LoVo (cell line): ENCODE results near the gene EIF4A2.
"Not testable (repeated sequence)": the region's sequence is repeated elsewhere in the genome, so short reads cannot be mapped to it uniquely, and the experiment has no call there.

Experiments used
- DNase-seq: peaks from one replicate; pipeline ENCODE4 v3.0.0-alpha.2; 2016; ENCODE audit warnings: low spot score

EIF4A2 gene

GRCh38 chr3:186821429-186822387 lies 38.3 kb downstream of the EIF4A2 start:
- peak; percentile 47 for DNase-seq

DNA sequence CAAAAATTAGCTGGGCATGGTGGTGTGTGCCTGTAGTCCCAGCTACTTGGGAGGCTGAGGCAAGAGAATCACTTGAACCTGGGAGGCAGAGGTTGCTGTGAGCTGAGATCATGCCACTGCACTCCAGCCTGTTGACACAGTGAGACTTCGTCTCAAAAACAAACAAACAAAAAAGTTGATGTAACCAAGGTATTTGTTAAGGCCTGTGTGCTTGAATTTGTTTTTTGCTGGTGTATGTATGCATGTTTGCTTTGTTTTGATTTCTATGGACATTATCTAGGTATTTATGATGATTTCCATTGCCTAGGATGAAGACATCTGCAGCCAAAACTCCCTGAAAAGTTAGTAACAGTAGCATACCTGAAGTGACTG lies 39.0 kb downstream of the EIF4A2 start:
- DNase-seq = not testable (repeated sequence)

- DNase-seq = no peak
Observed at GRCh38 chr3:186823386-186823785, 40.0 kb downstream of the EIF4A2 start.

- no peak for DNase-seq
Observed at GRCh38 chr3:186824430-186825139, 41.2 kb downstream of the EIF4A2 start.

DNA sequence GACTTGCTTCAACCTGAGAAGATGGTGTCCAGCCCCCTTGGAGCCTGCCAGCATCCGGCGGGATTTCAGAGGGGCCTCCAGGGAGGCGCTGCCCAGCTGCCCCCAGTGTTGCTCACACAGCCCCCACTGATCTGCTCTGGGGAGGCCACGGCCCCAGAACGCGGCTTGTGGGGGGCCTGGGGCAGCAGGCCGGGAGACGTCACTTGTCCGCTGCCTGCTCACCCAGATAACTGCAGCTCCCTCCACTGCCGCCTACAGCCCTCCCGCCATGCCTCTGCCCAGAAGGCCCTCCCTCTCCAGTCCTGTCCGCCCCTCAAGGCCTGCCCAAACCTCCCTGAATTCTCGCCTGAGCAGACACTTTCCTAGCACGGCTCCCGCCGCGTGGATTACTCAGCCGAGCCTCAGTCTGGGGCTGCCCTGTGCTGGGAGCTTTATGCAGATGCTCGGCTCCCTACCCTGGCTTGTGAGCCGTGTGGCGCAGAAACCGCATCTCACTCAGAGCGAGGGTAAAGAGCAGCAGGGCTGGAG lies 42.0 kb downstream of the EIF4A2 start:
- no peak for DNase-seq

DNA sequence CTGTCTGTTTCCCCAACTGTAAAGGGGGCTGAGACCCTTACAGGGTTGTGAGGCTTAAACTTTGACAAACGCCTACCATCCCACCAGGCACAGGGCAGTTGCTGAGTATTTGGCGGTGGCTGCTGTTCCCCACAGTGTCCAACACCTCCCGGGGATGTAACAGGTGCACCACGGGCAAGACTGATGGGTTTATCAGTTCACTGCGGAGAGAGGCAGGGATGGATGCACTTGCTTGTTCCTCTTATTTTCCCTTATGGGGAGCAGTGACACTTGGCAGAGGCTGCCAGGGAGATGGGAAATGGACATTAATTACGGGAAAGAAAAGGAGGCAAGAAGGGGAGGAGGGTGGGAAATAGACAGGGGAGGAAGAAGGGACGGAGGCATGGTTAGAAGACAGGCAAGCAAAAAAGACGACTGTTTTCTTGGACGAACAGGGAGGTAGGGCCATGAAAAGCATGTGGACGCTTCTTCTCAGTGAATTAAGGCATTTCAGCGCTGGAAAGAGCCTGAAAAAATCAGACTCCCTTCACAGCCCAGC lies 42.6 kb downstream of the EIF4A2 start:
- no peak for DNase-seq

- no peak for DNase-seq
Observed at GRCh38 chr3:186826410-186826975, 43.1 kb downstream of the EIF4A2 start.

DNA sequence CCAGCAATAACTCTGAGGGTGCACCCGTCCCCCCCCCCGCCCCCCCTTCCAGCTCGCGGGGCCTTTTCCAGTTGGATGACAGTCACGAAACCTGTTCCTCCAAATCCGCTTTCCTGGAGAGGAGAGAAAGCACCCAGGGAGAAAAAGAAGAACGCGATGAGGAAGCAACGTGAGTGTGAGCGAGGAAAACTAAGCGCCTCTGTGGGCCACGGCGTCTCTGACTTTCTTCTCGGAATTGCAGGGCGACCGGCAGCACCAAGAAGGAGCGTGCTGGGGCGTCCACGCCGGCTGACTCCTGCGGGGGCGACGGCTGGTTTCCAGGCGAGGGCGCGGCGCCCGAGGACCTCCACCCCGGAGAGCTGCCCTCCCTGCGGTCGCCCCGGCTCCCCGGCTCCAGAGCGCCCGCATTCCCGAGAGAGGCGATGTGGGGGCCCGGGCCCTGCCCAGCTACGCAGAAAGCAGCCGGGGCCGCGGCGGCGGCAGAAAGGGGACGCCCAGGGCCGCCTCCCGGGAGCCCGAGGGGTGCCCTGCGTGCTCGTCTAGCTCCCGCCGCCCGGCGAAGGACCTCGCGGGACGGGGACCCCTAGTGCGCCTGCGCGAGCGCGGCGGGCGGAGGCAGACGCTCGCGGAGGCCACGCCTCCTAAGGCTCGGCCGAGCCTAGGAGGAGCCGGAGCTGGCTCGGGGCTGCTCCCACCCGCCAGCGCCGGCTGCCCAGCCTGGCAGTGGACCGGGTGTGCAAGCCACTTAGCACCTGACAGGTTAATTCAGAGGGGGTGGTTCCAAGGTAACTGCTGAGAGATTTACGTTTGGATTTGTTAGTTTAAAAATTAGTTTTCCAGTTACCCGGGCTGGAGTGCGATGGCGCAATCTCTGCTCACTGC lies 43.8 kb downstream of the EIF4A2 start:
- peak; percentile 93 for DNase-seq

GRCh38 chr3:186828340-186828739 lies 45.0 kb downstream of the EIF4A2 start:
- DNase-seq = no peak

DNA sequence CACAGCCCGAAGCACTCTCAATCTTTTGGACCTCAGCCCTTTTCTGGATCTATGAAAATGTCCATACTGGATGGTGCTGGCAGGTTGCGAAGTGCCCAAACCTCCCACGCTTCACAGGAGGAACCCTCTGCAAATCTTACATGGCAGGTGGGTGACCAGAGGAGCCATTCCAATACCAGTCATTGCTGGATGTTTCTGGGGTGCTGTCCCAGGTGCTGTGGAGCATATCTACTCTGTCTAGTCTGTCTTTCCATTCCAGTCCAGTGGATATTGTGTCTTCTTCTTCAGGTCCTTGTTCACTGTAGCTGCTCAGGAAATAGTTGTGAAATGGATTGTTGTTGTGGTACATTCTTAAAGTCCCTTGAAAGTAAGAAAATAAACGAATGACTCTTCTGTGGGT lies 48.4 kb downstream of the EIF4A2 start:
- DNase-seq = no peak

DNA sequence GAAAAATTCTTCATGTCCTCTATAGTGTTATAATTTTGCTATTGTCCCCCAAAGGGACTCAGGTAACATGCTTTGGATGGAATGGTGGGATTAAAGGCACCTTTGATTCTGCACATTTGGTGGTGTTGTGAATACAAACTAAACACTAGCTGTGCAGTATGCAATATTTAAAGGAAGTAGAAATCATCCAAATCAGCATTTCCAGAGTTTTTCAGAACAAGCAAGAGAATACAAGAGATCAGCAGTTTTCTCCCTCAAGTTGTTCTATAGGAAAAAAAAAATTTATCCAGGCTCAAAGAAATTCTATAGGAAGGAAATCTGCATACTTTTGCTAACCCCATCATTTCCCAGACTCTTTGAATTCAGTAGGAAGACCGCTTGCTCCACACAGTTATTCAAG lies 48.9 kb downstream of the EIF4A2 start:
- no peak for DNase-seq
